TTC549 (cell line): Measurements from ENCODE around the gene DERA.
"Not testable (repeated sequence)": the region's sequence is repeated elsewhere in the genome, so short reads cannot be mapped to it uniquely, and the experiment has no call there.

Experiments used
- FAIRE-seq: peaks from 2 replicates; lab custom pipeline; 2012; peaks lifted over from hg19 to GRCh38; lab: Jason Lieb, UNC

Gene DERA

GRCh38 chr12:16012117-16012516 lies 101.0 kb downstream of the DERA start:
- FAIRE-seq: no peak

- not testable (repeated sequence) for FAIRE-seq
Measured at GRCh38 chr12:16013722-16014121, 102.6 kb downstream of the DERA start.

- not testable (repeated sequence) for FAIRE-seq
Measured at GRCh38 chr12:16014394-16014793, 103.3 kb downstream of the DERA start.

- no peak for FAIRE-seq
Measured at GRCh38 chr12:16016748-16017147, 105.6 kb downstream of the DERA start.

- FAIRE-seq: no peak
Measured at GRCh38 chr12:16018306-16018705, 107.2 kb downstream of the DERA start.

- no peak for FAIRE-seq
Measured at GRCh38 chr12:16019136-16019535, 108.0 kb downstream of the DERA start.

- FAIRE-seq: no peak
Measured at GRCh38 chr12:16020031-16020430, 108.9 kb downstream of the DERA start.

- no peak for FAIRE-seq
Measured at GRCh38 chr12:16021026-16021425, 109.9 kb downstream of the DERA start.

- FAIRE-seq: no peak
Measured at GRCh38 chr12:16021676-16022075, 110.5 kb downstream of the DERA start.

- no peak for FAIRE-seq
Measured at GRCh38 chr12:16027002-16027401, 115.9 kb downstream of the DERA start.

- FAIRE-seq: no peak
Measured at GRCh38 chr12:16030744-16031143, 119.6 kb downstream of the DERA start.

GRCh38 chr12:16034136-16034817 lies 123.1 kb downstream of the DERA start:
- no peak for FAIRE-seq

- FAIRE-seq: no peak
Measured at GRCh38 chr12:16036073-16036472, 124.9 kb downstream of the DERA start.

GRCh38 chr12:16037533-16037932 lies 126.4 kb downstream of the DERA start:
- no peak for FAIRE-seq

GRCh38 chr12:16043480-16043879 lies 132.3 kb downstream of the DERA start:
- no peak for FAIRE-seq

- FAIRE-seq: no peak
Measured at GRCh38 chr12:16046266-16046665, 135.1 kb downstream of the DERA start.

- no peak for FAIRE-seq
Measured at GRCh38 chr12:16048511-16048910, 137.4 kb downstream of the DERA start.

GRCh38 chr12:16056910-16057309 lies 145.8 kb downstream of the DERA start:
- FAIRE-seq: no peak

GRCh38 chr12:16057351-16057751 lies 146.2 kb downstream of the DERA start:
- FAIRE-seq: not testable (repeated sequence)

- no peak for FAIRE-seq
Measured at GRCh38 chr12:16062611-16063010, 151.5 kb downstream of the DERA start.

GRCh38 chr12:16063726-16064125 lies 152.6 kb downstream of the DERA start:
- FAIRE-seq: no peak

- no peak for FAIRE-seq
Measured at GRCh38 chr12:16070113-16070512, 159.0 kb downstream of the DERA start.

- FAIRE-seq: no peak
Measured at GRCh38 chr12:16072678-16073077, 161.5 kb downstream of the DERA start.

- FAIRE-seq: no peak
Measured at GRCh38 chr12:16074894-16075293, 163.8 kb downstream of the DERA start.

- no peak for FAIRE-seq
Measured at GRCh38 chr12:16075887-16076286, 164.8 kb downstream of the DERA start.
